GM21367 (cell line): Measurements from ENCODE around the gene CACNA1I.

Source experiments
- ATAC-seq: cut with Tn5 transposase; IDR thresholded peaks from one replicate; pipeline ENCODE4 v1.9.1; 2021; ENCODE audit not compliant: unreplicated experiment

Gene CACNA1I

DNA sequence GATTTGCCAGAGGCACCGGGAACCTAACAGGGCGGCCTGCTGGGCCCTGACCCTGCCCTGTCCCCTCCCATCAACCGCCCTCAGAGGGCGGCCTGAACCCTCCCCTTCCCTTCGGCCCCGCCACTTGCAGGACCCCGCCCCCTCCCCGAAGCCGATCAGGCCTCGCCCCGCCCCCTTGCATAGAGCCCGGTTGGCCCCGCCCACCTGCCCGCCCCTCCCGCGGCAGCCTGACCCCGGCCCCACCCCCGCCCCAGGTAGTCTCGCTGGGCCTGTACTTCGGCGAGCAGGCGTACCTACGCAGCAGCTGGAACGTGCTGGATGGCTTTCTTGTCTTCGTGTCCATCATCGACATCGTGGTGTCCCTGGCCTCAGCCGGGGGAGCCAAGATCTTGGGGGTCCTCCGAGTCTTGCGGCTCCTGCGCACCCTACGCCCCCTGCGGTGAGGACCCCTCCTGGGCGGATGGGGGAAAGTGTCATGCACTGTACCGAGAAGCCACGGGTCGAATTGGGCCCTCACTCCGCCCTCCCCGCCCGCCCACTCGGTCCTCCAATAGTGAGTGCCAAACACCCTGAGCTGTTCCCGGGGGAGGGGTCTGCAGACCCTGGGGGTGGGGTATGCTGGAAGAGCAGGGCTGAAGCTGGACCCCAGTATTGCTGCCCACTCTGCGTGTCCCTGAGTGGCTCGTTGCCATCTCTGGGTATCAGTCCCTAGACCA lies 94.1 kb downstream of the CACNA1I start:
- ATAC-seq, result no peak

DNA sequence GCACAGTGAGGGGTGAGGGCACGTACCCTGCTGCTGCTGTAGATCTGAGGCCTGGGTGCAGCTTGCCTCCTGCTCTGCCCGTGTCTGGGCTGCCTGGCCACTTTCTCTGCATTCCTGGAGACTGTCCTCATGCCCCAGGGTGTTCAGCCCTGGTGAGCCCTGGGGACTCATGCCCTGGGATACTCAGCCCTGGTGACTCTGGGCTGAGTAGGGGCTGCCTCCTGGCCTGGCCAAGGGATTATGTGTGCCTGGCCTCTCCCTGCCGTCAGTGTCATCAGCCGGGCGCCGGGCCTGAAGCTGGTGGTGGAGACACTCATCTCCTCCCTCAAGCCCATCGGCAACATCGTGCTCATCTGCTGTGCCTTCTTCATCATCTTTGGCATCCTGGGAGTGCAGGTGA lies 94.7 kb downstream of the CACNA1I start:
- no peak for ATAC-seq

DNA sequence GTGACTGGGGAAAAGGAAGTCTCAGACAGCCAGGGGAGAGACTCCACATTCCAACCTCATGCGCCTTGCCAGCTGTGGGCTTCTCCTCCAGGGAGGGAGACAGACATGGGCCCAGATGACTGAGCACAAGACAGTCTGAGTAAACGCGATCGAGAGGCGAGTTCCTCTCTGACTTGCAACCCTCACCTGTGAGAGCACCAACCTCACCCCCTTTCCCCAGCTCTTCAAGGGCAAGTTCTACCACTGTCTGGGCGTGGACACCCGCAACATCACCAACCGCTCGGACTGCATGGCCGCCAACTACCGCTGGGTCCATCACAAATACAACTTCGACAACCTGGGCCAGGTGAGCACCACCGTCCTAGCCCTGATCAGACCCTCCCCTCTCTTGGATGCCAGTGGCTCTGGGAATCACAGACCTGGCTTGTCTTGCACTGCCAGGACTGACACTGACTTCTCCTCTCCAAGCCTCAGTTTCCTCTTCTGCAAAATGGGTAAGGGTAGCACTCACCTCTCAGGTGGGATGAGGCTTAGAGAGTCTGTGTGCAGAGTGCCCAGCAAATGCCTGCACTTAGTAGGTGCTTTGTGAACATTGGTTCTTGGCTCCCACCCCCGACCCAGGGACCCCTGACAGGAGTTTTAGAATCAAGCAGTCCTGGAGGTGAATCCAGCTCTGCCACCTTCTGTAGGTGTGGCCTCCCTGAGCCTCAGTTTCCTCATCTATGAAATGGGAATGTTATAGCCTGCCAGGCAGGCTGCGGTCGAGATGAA lies 95.3 kb downstream of the CACNA1I start:
- ATAC-seq, result no peak

DNA sequence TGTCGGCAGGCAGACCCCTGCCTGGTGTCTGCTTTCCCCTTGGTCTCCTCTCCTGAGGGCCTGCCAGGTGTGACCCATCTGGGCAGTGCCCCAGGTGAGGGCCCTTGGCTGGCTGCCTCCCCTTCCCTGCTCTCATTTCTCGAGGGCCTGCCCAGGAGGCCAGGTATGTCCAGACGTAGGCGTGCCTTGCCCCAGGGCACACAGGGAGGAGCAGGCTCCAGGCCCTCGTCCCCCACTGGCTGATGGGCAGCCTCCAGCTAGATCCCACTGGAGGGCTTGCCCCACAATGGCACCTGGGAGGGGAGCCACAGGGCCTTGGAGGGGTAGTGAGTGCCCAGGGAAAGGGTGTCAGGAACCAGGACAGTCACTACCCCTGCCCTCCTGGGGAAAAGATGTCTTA lies 95.9 kb downstream of the CACNA1I start:
- no peak for ATAC-seq

DNA sequence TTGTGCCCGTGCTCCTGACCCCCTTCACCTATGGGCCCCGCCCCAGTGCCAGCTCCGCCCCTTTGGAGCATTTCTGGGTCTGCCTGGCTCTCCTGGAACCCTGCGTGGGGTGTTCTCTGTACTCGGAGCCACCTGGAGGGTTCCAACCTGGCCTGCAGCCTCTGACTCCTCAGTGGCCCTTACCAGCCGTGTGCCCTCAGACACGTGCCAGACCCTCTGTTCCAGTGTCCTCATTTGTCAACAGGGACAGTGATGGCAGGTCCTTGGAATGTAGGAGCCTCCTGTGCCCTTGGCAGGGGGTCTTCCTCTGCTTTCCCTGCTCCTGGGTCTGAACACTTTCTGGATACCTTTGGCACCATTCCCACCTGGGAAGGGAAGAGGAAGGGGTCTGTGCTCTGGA lies 96.4 kb downstream of the CACNA1I start:
- ATAC-seq, result no peak

DNA sequence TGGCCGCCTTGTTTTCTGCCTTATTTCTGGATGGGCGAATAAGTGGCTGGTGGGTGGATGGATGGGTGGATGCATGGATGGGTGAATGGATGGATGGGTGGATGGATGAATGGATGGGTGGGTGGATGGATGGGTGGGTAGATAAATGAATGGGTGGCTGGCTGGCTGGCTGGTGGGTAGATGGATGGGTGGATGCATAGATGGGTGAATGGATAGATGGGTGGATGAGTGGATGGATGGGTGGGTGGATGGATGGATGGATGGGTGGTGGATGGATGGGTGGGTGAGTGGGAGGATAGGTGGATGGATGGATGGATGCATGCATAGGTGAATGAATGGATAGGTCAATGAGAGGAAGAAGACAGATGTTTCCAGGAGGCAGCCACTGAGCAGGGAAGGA lies 98.9 kb downstream of the CACNA1I start:
- no peak for ATAC-seq

DNA sequence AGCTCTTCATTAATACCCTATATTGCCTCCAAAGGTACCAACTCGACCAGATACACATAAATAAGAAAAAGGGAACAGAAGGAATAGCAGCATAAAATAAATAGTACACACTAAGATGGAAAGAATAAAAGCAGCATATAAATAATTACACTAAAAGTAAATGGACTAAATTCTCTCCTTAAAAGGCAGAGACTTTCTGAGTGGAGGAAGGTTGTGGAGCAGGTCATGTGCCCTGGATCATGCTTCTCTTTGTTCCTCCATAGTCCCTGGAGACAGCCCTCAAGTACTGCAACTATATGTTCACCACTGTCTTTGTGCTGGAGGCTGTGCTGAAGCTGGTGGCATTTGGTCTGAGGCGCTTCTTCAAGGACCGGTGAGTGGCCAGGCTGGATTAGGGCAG lies 101.4 kb downstream of the CACNA1I start:
- ATAC-seq, result no peak

DNA sequence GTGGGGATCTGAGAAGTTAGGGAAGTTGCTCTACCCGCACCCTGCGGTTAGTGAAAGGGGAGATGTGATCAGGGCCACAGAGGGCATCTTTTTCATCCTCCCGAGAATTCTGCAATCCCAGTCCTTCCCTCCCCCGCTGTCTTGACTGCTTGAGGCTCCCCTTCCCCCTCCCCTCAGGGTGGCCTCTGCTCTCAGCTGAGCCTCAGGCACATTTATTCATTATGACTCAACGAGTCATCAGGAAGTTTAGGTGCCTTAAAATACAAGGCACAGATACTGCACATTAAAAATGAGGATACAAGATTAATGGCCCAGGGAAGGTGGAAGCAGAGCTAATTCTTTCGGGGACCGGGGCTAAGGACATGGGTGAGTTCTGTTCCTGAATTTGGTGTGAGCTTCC lies 104.0 kb downstream of the CACNA1I start:
- no peak for ATAC-seq

DNA sequence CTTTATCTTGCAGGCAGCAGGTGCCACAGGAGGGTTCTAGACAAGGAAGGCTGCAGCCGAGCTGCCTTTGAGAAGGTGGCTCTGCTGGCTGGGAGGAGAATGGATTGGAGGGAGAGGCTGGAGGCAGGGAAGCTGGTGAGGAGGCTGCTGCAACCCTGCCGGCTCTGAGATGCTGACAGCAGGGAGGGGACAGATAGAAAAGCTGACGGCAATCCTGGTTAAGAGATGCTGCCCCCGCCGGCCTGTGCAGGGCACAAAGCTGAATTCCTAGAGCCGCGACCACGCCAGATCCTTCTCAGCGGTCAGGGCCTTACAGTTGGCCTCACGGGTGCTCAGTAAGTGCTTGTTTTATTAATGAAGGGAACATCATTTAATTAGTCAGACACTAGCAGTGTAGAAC lies 105.4 kb downstream of the CACNA1I start:
- no peak for ATAC-seq

DNA sequence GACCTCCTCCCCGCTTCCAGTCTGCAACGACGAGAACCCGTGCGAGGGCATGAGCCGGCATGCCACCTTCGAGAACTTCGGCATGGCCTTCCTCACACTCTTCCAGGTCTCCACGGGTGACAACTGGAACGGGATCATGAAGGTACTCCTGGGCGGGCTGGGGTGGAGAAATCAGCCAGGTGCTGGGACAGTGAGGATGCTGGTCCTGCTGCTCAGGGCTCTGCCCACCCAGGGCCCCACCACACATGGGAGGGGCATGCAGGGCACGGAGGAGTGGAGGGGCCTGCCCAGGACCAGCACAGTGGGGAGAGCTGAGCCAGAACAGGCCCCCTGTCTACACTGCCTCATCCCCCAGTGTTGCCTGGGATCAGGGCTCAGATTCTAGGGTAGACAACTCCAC lies 107.4 kb downstream of the CACNA1I start:
- no peak for ATAC-seq

DNA sequence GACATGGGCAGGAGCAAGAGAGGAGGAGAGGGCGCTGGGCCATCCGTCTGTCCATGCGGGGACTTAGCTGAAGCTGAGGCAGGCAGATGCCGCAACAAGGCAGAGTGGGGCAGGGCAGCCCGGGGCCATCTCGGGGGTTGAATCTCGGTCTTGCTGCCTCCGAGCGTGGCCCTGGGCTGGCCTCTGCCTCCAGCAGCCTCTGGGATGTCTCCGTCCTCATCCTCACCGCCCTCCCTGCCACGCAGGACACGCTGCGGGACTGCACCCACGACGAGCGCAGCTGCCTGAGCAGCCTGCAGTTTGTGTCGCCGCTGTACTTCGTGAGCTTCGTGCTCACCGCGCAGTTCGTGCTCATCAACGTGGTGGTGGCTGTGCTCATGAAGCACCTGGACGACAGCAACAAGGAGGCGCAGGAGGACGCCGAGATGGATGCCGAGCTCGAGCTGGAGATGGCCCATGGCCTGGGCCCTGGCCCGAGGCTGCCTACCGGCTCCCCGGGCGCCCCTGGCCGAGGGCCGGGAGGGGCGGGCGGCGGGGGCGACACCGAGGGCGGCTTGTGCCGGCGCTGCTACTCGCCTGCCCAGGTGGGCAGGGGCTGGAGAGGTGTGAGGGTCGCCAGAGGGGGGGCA lies 108.4 kb downstream of the CACNA1I start:
- no peak for ATAC-seq

DNA sequence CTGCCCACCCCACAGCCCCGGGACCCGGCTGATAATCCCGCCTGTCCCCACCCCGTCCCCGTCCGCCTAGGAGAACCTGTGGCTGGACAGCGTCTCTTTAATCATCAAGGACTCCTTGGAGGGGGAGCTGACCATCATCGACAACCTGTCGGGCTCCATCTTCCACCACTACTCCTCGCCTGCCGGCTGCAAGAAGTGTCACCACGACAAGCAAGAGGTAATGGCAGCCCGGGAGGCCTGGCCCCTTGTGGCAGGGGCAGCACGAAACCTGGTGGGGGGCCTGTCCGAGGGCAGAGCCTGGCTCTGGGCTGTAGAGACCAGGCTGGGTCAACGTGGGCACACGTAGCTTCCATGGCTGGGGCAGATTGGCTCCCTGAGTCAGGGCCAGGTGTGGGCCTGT lies 109.1 kb downstream of the CACNA1I start:
- no peak for ATAC-seq

DNA sequence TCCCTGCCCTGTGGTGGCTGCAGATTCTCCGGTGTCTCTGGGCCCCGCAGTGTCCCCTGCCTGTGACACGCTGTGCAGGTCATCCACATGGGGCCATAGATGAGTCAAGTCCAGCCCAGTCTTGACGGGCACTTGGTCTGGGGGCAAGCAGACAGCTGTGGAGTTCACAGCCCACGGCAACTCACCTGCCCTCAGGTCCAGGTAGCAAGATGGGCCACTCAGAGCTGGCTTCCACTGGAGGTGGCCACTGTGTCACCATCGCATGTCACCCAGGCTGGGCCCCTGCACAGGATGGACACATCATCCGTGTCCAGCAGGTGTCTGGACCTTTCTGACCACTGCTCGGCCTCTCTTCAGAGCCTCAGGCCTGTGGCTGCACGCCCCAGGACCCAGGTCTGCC lies 109.9 kb downstream of the CACNA1I start:
- ATAC-seq, result no peak

DNA sequence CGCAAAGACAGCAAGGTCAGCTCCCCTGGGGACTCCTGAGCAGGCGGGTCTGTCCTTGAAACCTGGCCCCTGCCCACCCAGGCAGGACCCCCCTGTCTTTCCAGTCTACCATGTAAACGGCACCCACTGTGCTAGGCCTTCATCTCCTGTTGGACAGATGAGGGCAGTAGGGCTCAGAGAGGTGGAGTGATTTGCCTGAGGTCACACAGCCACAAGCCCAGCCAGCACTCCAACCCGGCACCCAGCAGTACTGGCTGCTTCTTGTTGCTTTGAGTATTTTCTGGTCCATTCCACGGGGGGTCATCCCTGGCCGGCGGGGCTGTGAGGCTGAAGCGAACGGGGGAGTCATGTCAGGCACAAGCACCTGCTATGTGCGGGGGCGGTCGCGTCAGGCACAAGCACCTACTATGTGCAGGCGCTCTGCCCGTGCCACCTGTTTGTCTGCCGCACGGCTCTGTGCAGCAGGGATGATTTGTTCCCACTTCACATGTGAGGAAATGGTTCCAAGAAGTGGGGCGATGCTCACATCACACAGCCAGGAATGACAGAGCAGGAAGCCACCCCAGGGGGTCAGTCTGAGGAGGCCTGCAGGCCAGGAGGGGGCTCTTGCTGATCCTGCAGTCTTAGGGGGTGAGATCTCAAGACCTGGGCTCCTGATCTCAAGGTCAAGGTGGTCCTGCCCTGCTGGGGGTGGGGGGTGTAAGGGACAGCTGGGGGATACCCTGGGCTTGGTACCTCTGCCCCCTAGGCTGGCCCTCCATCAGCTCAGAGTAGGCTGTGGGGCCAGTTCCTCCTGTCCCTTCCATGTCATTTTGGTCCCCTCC lies 110.7 kb downstream of the CACNA1I start:
- no peak for ATAC-seq

DNA sequence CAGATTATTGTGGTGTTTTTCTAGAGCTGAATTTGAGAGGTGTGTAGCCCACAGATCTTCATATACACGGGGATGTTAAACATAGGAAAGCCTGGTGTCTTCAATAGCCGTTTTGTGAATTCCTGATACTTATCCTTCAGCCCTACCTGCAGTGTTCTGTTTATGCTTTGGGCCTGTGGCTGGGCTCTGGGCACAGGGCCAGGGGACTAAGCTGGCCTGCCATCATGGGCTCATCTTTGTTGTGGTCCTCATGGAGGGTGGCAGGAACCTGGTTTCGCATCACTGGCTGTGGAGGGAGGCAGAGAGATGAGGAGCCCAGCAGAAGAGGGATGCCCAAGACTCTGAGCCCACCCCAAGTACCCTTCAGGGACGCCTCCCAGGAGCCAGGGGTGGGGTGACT lies 112.4 kb downstream of the CACNA1I start:
- no peak for ATAC-seq

DNA sequence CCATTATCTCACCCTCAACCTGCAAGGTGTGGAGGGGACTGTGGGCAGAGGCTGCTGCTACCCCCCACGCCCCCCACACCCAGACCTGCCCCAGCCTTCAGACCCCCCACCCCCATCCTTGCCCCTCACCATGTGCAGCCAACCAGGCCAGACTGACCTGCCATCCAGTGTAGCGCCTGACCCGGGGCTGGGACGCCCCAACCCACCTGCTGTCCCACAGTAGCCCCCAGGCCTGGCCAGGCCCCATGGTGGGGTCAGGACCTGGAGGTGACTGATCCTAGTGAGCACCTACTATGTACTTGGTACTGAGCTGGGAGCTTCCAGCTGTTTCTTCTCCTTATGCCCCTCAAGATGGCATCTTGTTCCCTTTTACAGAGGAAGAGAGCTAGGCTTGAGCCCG lies 113.1 kb downstream of the CACNA1I start:
- no peak for ATAC-seq

DNA sequence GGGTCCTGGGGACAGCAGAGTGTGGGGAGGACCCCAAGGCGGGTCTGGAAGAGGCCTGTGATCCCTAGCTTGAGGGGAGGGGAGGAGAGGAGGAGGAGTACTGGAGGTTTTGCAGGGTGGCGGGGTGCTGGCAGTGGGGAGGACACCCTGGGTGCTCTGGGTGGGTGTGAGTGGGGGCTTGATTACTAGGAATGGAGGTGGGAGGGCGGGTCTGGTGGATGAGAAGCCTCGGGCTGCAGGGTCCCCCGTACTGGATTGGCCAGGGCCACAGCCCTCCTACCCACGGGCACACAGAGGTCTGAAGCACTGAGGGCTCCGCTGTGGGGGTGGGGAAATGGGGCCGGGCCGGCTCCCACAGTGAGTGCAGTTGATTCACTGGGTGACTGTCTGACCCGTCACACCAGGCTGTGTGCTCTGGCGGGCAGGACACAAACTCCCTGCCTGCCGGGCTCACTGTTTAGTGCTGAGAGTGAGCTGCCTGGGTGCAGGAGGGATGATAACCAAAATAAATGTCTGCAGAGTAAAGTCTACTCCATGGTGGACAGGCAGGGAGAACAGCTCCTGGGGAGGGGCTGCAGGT lies 114.2 kb downstream of the CACNA1I start:
- ATAC-seq, result no peak

DNA sequence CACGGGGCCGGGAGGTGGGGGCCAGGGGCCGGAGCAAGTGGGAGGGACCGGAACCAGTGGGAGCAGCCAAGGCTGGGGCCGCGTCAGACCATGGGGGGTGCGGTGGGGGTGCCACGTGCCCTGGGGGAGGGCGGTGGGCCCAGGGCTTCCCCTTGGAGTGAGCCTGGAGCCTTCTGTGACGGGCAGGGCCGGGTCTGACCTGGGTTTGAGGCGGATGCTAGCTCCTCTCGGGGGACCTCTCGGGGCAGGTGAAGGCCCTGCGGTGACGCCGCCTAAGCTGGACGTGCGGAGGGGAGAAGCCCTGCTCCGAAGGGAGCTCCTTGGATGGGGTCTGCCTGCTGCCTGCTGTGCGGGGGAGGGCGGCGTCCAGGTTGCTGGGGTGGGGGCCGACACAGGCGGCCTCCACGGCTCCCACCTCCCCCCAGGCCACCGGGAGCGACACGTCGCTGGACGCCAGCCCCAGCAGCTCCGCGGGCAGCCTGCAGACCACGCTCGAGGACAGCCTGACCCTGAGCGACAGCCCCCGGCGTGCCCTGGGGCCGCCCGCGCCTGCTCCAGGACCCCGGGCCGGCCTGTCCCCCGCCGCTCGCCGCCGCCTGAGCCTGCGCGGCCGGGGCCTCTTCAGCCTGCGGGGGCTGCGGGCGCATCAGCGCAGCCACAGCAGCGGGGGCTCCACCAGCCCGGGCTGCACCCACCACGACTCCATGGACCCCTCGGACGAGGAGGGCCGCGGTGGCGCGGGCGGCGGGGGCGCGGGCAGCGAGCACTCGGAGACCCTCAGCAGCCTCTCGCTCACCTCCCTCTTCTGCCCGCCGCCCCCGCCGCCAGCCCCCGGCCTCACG lies 115.0 kb downstream of the CACNA1I start:
- no peak for ATAC-seq

DNA sequence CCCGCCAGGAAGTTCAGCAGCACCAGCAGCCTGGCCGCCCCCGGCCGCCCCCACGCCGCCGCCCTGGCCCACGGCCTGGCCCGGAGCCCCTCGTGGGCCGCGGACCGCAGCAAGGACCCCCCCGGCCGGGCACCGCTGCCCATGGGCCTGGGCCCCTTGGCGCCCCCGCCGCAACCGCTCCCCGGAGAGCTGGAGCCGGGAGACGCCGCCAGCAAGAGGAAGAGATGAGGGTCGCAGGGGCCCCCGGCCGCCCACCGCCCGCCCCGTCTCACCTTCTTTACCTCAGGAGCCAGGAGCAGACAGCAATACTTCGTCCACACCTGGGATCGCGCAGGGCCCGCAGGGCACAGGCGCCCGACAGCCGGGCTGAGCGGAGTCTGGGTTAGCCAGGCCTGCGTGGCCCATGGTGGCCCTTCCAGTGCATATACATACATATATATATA lies 115.6 kb downstream of the CACNA1I start:
- ATAC-seq, result no peak
